Effector memory CD4-positive, alpha-beta T cell (primary cell): ENCODE results near the gene MRPL24.

ENCODE experiments used
- DNase-seq, 3 donors: peaks; one replicate each; pipeline ENCODE4 v3.0.0-alpha.2; 2020
- H3K27ac ChIP-seq: 2 replicates; pipeline ENCODE4 v1.7.0; 2013; ENCODE audit warnings: mild to moderate bottlenecking, low read length, moderate library complexity; ENCODE audit not compliant: insufficient read depth, poor library complexity, severe bottlenecking
- H3K27me3 ChIP-seq: replicated peaks from 2 replicates; pipeline ENCODE4 v1.7.0; 2013; ENCODE audit warnings: mild to moderate bottlenecking, low read length; ENCODE audit not compliant: insufficient read depth, control insufficient read depth, poor library complexity, severe bottlenecking
- H3K36me3 ChIP-seq: 2 replicates; pipeline ENCODE4 v1.7.0; 2013; ENCODE audit warnings: mild to moderate bottlenecking, low read length, moderate library complexity; ENCODE audit not compliant: control insufficient read depth, insufficient read depth
- H3K4me1 ChIP-seq: 2 replicates; pipeline ENCODE4 v1.7.0; 2013; ENCODE audit warnings: low read length, mild to moderate bottlenecking; ENCODE audit not compliant: control insufficient read depth, insufficient read depth, poor library complexity, severe bottlenecking
- H3K4me3 ChIP-seq: 2 replicates; pipeline ENCODE4 v1.7.0; 2013; ENCODE audit warnings: low read length, low read depth, mild to moderate bottlenecking; ENCODE audit not compliant: insufficient read depth, poor library complexity, severe bottlenecking
- H3K9me3 ChIP-seq: 2 replicates; pipeline ENCODE4 v1.7.0; 2013; ENCODE audit warnings: mild to moderate bottlenecking, low read length, moderate library complexity; ENCODE audit not compliant: control insufficient read depth

MRPL24 gene

DNA sequence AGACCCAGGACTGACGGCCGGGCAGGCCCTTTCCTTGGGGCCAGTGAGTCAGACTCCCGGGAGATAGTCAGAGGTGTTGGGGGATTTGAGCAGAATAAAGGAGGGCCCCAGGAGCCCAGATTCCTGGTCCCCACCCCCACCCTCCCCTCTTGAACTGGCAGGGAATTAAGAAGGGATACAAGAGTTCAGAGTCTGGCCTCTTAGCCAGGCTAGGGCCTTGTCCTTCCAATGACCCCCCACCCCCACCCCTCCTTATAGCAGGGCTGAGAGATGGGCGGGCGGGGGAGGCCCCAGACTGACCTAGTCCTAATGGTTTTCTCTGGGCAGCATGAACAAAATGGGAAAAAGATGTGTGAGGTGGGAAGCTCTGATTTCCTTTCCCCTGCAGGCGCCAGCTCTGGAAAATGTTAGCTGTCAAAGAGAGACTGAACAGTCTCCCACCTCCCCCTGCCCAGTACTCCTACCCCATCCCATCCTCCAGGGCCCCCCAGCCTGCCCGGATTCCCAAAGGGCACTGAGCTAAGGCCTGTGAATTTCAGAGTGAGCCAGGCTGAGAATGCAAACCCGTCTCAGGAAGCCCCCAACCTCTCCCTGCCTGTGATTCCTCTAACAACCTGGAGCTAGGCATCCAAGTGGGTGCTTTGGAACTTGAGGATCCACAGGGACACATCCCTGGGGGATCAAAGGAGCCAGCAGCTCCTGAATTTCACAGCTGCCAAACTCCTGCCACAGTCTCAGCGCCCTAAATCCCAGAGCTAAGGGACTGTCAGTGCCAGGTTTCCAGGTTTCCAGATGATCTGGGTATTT, 29.7 kb downstream of the MRPL24 start:
- Histone ChIP-seq H3K9me3 (no peaks in the 10 kb centered on the region), H3K36me3 (no peaks in the 10 kb centered on the region), H3K27me3 (no peaks in the 10 kb centered on the region), H3K4me3 (no peak overlapping the region), H3K4me1 (peaks cover 10% of the 10 kb centered on the region), H3K27ac (no peak overlapping the region)
- DNase-seq = no peak

DNA sequence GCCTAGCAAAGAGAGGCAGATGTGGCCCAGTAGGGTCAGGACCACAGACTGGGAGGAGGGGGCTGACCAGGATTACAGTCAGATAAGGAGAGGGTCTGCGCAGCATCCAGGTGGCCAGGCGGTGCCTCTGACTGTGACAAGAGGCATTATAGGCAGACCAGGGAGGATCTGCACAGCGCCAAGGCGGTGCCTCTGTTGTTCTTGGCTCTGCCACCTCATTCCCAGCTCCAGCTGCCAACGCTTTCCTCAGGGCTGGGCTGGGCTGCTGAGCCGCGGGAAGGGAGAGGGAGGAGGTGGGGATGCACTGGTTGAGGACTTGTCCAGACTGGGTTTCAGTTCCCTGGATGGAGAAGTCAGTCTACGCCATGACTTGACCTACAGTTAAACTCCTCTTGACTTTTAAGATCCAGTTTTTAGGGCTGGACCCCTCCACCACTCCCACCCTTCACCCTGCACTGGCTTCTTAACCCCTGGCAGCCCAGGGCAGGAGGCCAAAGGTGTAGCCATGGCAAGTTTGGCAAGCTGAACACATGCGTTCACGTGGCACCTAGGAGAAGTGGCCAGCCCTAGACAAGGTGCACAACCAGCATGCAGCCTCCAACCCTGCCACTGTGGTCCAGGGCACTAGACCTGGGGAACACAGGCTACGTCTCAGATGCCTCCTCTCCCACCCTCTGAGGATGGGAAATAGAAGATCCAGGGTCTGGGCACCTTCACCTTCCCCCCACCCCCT, 31.0 kb downstream of the MRPL24 start:
- DNase-seq = no peak
- peaks cover 23% of the 10 kb centered on the region for H3K4me1 ChIP-seq
- H3K36me3 ChIP-seq = no peaks in the 10 kb centered on the region
- no peak overlapping the region for H3K27ac ChIP-seq
- no peaks in the 10 kb centered on the region for H3K9me3 ChIP-seq
- H3K27me3 ChIP-seq = no peaks in the 10 kb centered on the region
- H3K4me3 ChIP-seq = no peak overlapping the region

GRCh38 chr1:156709031-156709430, 31.9 kb downstream of the MRPL24 start:
- Histone ChIP-seq H3K27ac (no peak overlapping the region), H3K4me3 (no peak overlapping the region), H3K36me3 (no peaks in the 10 kb centered on the region), H3K9me3 (no peaks in the 10 kb centered on the region), H3K27me3 (peaks cover 6% of the 10 kb centered on the region), H3K4me1 (peaks cover 28% of the 10 kb centered on the region)
- no peak for DNase-seq

DNA sequence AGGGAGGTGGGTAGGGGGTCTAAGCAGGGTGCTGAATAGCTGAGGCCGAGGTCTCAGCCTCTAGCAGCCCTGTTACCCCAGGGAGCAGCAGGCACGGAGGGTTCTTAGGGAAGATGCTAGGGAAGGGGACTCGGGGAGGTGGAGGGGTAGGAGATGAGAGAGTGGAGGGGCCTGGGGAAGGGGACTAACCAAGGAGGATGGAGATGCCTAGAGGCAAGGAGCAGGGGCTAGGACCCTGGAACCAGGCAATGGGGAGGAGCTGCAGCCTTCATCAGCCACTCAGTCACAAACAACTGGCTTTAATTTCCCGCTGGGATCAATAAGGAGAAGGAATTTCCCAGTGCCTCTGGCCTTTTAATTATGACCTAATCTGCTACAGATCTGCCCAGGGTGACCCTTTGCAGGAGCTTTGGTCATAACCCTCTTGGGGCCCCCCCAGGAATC, 32.6 kb downstream of the MRPL24 start:
- peaks cover 28% of the 10 kb centered on the region for H3K4me1 ChIP-seq

DNA sequence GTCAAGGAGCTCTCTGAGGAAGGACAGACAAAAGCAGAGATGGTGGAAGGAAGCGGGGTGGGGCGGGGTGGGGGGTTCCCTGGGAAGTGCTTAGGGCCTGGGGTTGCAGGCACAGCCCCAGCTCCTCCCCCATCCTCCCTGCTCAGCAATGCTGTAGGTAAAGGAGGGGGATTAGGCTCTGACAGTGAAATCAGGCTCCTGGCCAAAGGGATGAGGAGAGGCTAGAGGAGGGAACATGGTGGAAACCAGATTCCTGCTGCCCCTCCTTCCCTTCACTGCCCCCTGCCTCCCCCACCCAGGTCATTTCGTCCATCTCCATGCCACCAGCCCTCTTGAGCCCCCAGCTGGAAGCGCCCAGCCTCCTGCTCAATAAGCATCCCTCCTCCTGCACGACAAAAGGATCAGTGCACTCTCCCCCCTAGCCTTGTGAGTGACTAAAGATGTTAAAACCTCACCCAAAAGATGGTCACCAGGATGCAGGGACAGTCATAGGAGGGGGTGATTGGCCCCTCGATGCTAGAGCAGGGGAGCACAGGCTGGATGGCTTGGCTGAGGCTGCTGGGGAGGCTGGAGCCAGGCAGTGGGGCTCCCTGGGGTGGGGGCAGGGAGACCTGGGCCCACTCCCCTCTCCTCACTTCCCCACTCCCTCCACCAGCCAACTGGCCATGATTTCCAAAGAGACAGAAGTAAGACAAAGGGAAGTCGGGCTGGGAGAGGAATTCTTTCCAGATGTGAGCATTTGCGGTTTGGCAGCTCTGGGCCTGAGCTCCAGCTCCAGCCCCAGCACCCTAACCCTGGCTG, 33.3 kb downstream of the MRPL24 start:
- H3K4me1 ChIP-seq = peaks cover 28% of the 10 kb centered on the region
- no peaks in the 10 kb centered on the region for H3K9me3 ChIP-seq
- no peak overlapping the region for H3K4me3 ChIP-seq
- no peak overlapping the region for H3K27ac ChIP-seq
- H3K27me3 ChIP-seq = peaks cover 17% of the 10 kb centered on the region
- no peak for DNase-seq
- H3K36me3 ChIP-seq = no peaks in the 10 kb centered on the region

More for the DNA sequence above, 32.6 kb downstream of the MRPL24 start:
- no peaks in the 10 kb centered on the region for H3K9me3 ChIP-seq
- no peak overlapping the region for H3K27ac ChIP-seq
- no peak overlapping the region for H3K4me3 ChIP-seq
- H3K36me3 ChIP-seq = no peaks in the 10 kb centered on the region
- no peak for DNase-seq
- peaks cover 12% of the 10 kb centered on the region for H3K27me3 ChIP-seq

- peaks cover 28% of the 10 kb centered on the region for H3K4me1 ChIP-seq
- DNase-seq = peak in 1 of 3 donors; percentile 12
- H3K36me3 ChIP-seq = no peaks in the 10 kb centered on the region
- peaks cover 17% of the 10 kb centered on the region for H3K27me3 ChIP-seq
- no peaks in the 10 kb centered on the region for H3K9me3 ChIP-seq
- peak overlapping the region; percentile 63 for H3K27ac ChIP-seq
- peak overlapping the region; percentile 87 for H3K4me3 ChIP-seq
Measured at GRCh38 chr1:156706657-156707416, 34.1 kb downstream of the MRPL24 start.

- Histone ChIP-seq H3K36me3 (no peaks in the 10 kb centered on the region), H3K27ac (peak overlapping the region; percentile 63), H3K4me1 (peaks cover 28% of the 10 kb centered on the region), H3K9me3 (no peaks in the 10 kb centered on the region), H3K4me3 (peak overlapping the region; percentile 87), H3K27me3 (peaks cover 17% of the 10 kb centered on the region)
- peak; percentile 43 to 60 (median 49) for DNase-seq
Measured at GRCh38 chr1:156705918-156706656, 34.8 kb downstream of the MRPL24 start.

DNA sequence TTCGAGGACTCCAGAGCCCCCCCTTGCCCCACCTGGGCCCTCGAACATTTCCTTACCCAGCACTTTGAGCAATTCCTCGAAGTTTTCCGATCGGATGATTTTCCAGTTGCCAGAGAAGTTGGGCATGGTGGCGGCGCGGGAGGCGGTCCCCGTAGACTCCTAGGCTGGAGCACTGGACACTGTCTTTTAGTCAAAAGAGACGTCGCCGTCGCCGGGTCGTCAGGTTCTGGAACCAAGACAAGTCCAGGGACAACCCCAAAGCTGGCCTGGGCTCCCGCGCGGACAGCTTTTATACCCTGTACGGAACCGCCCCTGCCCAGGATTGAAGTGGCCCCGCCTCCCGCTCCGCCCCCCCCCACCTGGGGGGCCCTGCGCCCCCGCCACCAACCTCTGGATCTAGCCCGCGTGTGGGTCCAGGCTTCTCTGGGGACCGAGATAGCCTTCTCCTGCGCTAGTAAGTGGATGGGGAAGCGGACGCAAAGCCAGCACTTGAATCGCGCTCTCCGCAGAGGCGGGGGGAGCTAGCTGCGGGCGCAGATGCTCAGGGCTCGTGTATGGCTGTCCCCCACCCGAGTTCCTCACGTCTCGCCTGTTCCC, 35.5 kb downstream of the MRPL24 start, which contains the start of gene CRABP2:
CRABP2 (minus strand) TSS at position 263 of the 597 bp plus-strand sequence; CDS start at position 126, 137 bp downstream.
- Histone ChIP-seq H3K4me1 (peaks cover 28% of the 10 kb centered on the region), H3K9me3 (no peaks in the 10 kb centered on the region), H3K27ac (peak within 1 kb of the TSS; percentile 63), H3K27me3 (peaks cover 17% of the 10 kb centered on the region), H3K36me3 (no peaks in the 10 kb centered on the region), H3K4me3 (peak within 1 kb of the TSS; percentile 87)
- peak in 1 of 3 donors; percentile 16 for DNase-seq
